ENCODE results near the gene EPHA8.

DNA sequence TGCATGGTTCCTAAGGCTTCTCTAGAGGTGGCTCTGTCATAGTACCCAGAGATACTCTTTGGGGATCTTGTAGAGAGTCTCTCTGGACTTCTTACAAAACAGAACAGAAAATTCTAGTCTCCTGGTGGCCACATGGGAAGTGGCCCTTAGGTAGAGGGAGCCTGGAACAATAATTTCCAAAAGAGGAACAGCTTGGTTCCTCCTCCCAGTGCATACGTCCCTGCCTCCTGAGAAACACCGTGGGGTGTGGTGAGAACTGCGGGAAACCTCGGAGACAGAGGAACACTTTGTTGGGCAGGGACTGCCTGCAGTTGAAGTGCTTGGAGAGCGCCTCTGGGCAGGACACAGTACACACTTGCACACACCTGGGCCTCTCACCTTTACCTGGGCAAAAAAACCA is 38.8 kb upstream of the EPHA8 start:
- TF ChIP-seq, protein P1, sequence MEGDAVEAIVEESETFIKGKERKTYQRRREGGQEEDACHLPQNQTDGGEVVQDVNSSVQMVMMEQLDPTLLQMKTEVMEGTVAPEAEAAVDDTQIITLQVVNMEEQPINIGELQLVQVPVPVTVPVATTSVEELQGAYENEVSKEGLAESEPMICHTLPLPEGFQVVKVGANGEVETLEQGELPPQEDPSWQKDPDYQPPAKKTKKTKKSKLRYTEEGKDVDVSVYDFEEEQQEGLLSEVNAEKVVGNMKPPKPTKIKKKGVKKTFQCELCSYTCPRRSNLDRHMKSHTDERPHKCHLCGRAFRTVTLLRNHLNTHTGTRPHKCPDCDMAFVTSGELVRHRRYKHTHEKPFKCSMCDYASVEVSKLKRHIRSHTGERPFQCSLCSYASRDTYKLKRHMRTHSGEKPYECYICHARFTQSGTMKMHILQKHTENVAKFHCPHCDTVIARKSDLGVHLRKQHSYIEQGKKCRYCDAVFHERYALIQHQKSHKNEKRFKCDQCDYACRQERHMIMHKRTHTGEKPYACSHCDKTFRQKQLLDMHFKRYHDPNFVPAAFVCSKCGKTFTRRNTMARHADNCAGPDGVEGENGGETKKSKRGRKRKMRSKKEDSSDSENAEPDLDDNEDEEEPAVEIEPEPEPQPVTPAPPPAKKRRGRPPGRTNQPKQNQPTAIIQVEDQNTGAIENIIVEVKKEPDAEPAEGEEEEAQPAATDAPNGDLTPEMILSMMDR (IDR thresholded peaks at IDR 0.05) = no peak
- TF ChIP-seq POLR2A (IDR thresholded peaks at IDR 0.05) = no peak
- no peak for TF ChIP-seq EP300 (IDR thresholded peaks at IDR 0.05)

Data from tibial nerve (tissue), 4 donors.